K562 (cell line): ENCODE measurements around the gene ISY1. TPM values are rescaled to one million over a fixed set of nuclear protein-coding genes. Genes with fewer than 3 reads are reported as not detected.

Source experiments
- ATAC-seq: fragments of 200-7000 bp; cut with Tn5 transposase; 3 replicates; pipeline ENCODE4 v1.9.1; 2020; ENCODE audit warnings: moderate library complexity
- BruUV-seq: library from RNA; stranded (reverse); fragments of 400-500 nt; replicated peaks from 2 replicates; lab custom pipeline; 2021; lab: Mats Ljungman, UMichigan
- CTCF ChIA-PET: fragments of 300-600 bp; formaldehyde crosslinking; extraction: SDS; loops from one replicate; lab custom pipeline; 2021; ENCODE audit warnings: low intra/inter-chr PET ratio; lab: Yijun Ruan, JAX
- POLR2A ChIA-PET: fragments of 300-600, 350-650 bp; sonication (Branson Sonifier 250); formaldehyde crosslinking; extraction: SDS; loops from one replicate; lab custom pipeline; 2021; ENCODE audit warnings: antibody characterized with exemption, inconsistent platforms; lab: Yijun Ruan, JAX
- DNase-seq, 4 experiments: peaks; one replicate each; pipeline versions ENCODE4 v3.0.0 to v3.0.0-alpha.2; 2011 to 2018; ENCODE audit warnings: low spot score in 3 of 4, mixed read lengths in 3 of 4; ENCODE audit errors: extremely low read depth in 1 of 4
- FAIRE-seq: peaks from 2 replicates; lab custom pipeline; 2011; peaks lifted over from hg19 to GRCh38; lab: Jason Lieb, UNC
- H2AFZ ChIP-seq: 2 replicates; pipeline ENCODE4 v1.6.0; 2011; ENCODE audit warnings: low read depth, low read length, control low read depth, inconsistent platforms
- H3K27ac ChIP-seq: fragments of 200-600 bp; 3 replicates; pipeline ENCODE4 v1.8.0; 2011; ENCODE audit warnings: low read depth, mild to moderate bottlenecking, control low read depth, inconsistent platforms, low read length, moderate library complexity, mixed read lengths; ENCODE audit errors: extremely low read depth
- H3K27me3 ChIP-seq, 2 experiments: fragments of 300-600 bp in 1 of 2; 2 replicates in 1 of 2; 3 replicates in 1 of 2; pipeline versions ENCODE4 v1.6.0 to v1.8.0; 2011; ENCODE audit warnings: inconsistent platforms in 2 of 2, low read length in 2 of 2, mild to moderate bottlenecking in 1 of 2, mixed read lengths in 1 of 2, moderate library complexity in 1 of 2; ENCODE audit not compliant: control insufficient read depth in 2 of 2, insufficient read depth in 2 of 2
- H3K36me3 ChIP-seq: fragments of 300-600 bp; 3 replicates; pipeline ENCODE4 v1.8.0; 2011; ENCODE audit warnings: mild to moderate bottlenecking, low read length, inconsistent platforms; ENCODE audit not compliant: control insufficient read depth, insufficient read depth
- H3K4me1 ChIP-seq, 2 experiments: fragments of 200-600 bp in 1 of 2; replicated peaks in 1 of 2; 2 replicates in 1 of 2; 3 replicates in 1 of 2; pipeline versions ENCODE4 v1.5.1 to v1.8.0; 2011; ENCODE audit warnings: inconsistent platforms in 2 of 2, low read length in 2 of 2, mild to moderate bottlenecking in 1 of 2, mixed read lengths in 1 of 2, moderate library complexity in 1 of 2; ENCODE audit not compliant: control insufficient read depth in 2 of 2, insufficient read depth in 2 of 2
- H3K4me2 ChIP-seq: 2 replicates; pipeline ENCODE4 v1.6.1; 2011; ENCODE audit warnings: low read length, control low read depth, inconsistent platforms, mixed read lengths; ENCODE audit not compliant: insufficient read depth
- H3K4me3 ChIP-seq: fragments of 200-600 bp; sonication (generic), shearing (Covaris generic); 2 replicates; pipeline ENCODE4 v1.5.1; 2016; ENCODE audit warnings: control low read depth, inconsistent platforms
- H3K79me2 ChIP-seq: fragments of 200-600 bp; 3 replicates; pipeline ENCODE4 v1.8.0; 2011; ENCODE audit warnings: low read length, inconsistent platforms; ENCODE audit not compliant: control insufficient read depth, insufficient read depth
- H3K9ac ChIP-seq, 2 experiments: 2 replicates each; pipeline versions ENCODE4 v1.6.0 to v1.6.1; 2011; ENCODE audit warnings: low read depth in 2 of 2, low read length in 2 of 2, control low read depth in 1 of 2, inconsistent platforms in 1 of 2, mild to moderate bottlenecking in 1 of 2, mixed read lengths in 1 of 2; ENCODE audit not compliant: insufficient read depth in 1 of 2
- H3K9me1 ChIP-seq: one replicate; pipeline ENCODE4 v1.6.0; 2011; ENCODE audit warnings: inconsistent platforms, mild to moderate bottlenecking, low read length, moderate library complexity; ENCODE audit not compliant: control insufficient read depth, insufficient read depth
- H3K9me3 ChIP-seq: replicated peaks from 2 replicates; pipeline ENCODE4 v1.5.1; 2011; ENCODE audit warnings: low read depth, low read length, inconsistent platforms; ENCODE audit not compliant: control insufficient read depth, insufficient read depth
- H4K20me1 ChIP-seq: replicated peaks from 2 replicates; pipeline ENCODE4 v1.6.1; 2011; ENCODE audit warnings: low read length, inconsistent platforms, mixed read lengths; ENCODE audit not compliant: control insufficient read depth, insufficient read depth
- CXXC5 ChIP-seq: fragments of 250-450 bp; sonication (Bioruptor Pico); IDR thresholded peaks from 2 replicates; pipeline ENCODE4 v1.8.0; 2022; ENCODE audit warnings: inconsistent platforms, mild to moderate bottlenecking, moderate library complexity
- FUS ChIP-seq: fragments of 200-400 bp; formaldehyde crosslinking; optimal IDR thresholded peaks from 2 replicates; pipeline ENCODE3; 2017; ENCODE audit warnings: low read depth, low read length
- TFAM ChIP-seq: fragments of 250-450 bp; sonication (Bioruptor Pico); conservative IDR thresholded peaks from 2 replicates; pipeline ENCODE4 v1.5.0; 2021; ENCODE audit warnings: mild to moderate bottlenecking, moderate library complexity
- ZNF217 ChIP-seq: sonication (generic); formaldehyde crosslinking; IDR thresholded peaks from 2 replicates; pipeline ENCODE4 v1.8.0; 2022; ENCODE audit warnings: mild to moderate bottlenecking, missing genetic modification reagents
- WGBS: fragments of 100-300 bp; shearing (Covaris generic); methylation state at CpG from one replicate; pipeline ENCODE4 v1.1.6; 2016; ENCODE audit warnings: low coverage, mixed read lengths; ENCODE audit not compliant: insufficient coverage; ENCODE audit errors: missing lambda C conversion rate; 5-methylcytosine and 5-hydroxymethylcytosine counted together
- in situ Hi-C: fragments of 300-500 bp; cut with MboI; formaldehyde crosslinking; loops from 4 replicates; pipeline ENCODE4 v1.15.0; 2018; ENCODE audit warnings: inconsistent platforms, mixed read lengths
- intact Hi-C: fragments of 100-400 bp; cut with micrococcal nuclease; formaldehyde crosslinking; loops from 2 replicates; pipeline ENCODE4 v1.14.2; 2022
- polyA plus RNA-seq, 8 experiments: library from polyadenylated mRNA; depleted of rRNA in 4 of 8; stranded (reverse) in 5 of 8; unstranded in 3 of 8; fragments of >200 nt; fragmentation: Nextera tagmentation in 2 of 8; fragmentation: Illumina TruSeq in 1 of 8; extraction: Ambion mirVana in 2 of 8; extraction: Trizol in 1 of 8; gene quantifications; 2 replicates each; pipeline versions ENCODE4 v1.2.1 to v1.2.3, GENCODE V29; 2011 to 2014; ENCODE audit warnings: inconsistent platforms in 1 of 8, missing spikeins in 1 of 8
- total RNA-seq, 7 experiments: library from RNA; depleted of rRNA in 6 of 7; stranded (reverse); fragments of >200 nt in 6 of 7; fragmentation: Illumina TruSeq in 2 of 7; extraction: Trizol in 2 of 7; gene quantifications; 2 replicates each; pipeline versions ENCODE4 v1.2.1 to v1.2.3, GENCODE V29; 2011 to 2021; ENCODE audit warnings: low replicate concordance in 1 of 7
- TF ChIP-seq, protein P1 (sequence below): sonication (generic); formaldehyde crosslinking; IDR thresholded peaks from 2 replicates; pipeline ENCODE4 v1.8.1; 2022; ENCODE audit warnings: missing genetic modification reagents

Gene ISY1
- total and polyA plus RNA-seq, 9 of the 15 experiments (the other 6 are each of a cell fraction or from before 2014, with no cell fraction given) = 23.5 to 50.0 (median 32.9) TPM

GRCh38 chr3:129105862-129106261, 55.0 kb downstream of the ISY1 start:
- H3K27ac ChIP-seq = no peak overlapping the region
- POLR2A ChIA-PET = interaction anchor here (0.7 kb wide), 2 partner anchors 11 to 14 kb away, joined by 3 to 4 read pairs; no protein-coding TSS in a partner anchor
- H3K79me2 ChIP-seq = no peaks in the 10 kb centered on the region
- H3K9me3 ChIP-seq = no peaks in the 10 kb centered on the region
- H3K4me2 ChIP-seq = no peak overlapping the region
- TF ChIP-seq, protein P1, sequence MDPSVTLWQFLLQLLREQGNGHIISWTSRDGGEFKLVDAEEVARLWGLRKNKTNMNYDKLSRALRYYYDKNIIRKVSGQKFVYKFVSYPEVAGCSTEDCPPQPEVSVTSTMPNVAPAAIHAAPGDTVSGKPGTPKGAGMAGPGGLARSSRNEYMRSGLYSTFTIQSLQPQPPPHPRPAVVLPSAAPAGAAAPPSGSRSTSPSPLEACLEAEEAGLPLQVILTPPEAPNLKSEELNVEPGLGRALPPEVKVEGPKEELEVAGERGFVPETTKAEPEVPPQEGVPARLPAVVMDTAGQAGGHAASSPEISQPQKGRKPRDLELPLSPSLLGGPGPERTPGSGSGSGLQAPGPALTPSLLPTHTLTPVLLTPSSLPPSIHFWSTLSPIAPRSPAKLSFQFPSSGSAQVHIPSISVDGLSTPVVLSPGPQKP (CRISPR knock-in tag) = no peak
- TF ChIP-seq TFAM (CRISPR knock-in tag) (no peak), CXXC5 (no peak), ZNF217 (no peak), FUS (no peak)
- TF ChIP-seq, all 486 proteins: peak for 0
- no peak overlapping the region for H3K4me3 ChIP-seq
- 0 out of 2 replicates have a peak, but pooled peaks cover 3% of the 10 kb centered on the region for H4K20me1 ChIP-seq
- FAIRE-seq = no peak
- no peaks in the 10 kb centered on the region for H3K27me3 ChIP-seq
- no peaks in the 10 kb centered on the region for H3K36me3 ChIP-seq
- H3K9me1 ChIP-seq = no peaks in the 10 kb centered on the region
- H3K4me1 ChIP-seq = peaks cover 12 to 19% of the 10 kb centered on the region in 2 experiments; a peak in 4 of 5 replicates
- intact Hi-C loops (no loop called here), in situ Hi-C loops (no loop called here)
- 72% methylated on average over 3 of the region's 4 CpGs for WGBS
- CTCF ChIA-PET = no interaction called here
- no peak overlapping the region for H2AFZ ChIP-seq
- no peak overlapping the region for H3K9ac ChIP-seq
- no peak for ATAC-seq
- BruUV-seq = no TSS peak
- no peak for DNase-seq
